ENCODE measurements around the gene CNTNAP2. TPM values are rescaled to one million over a fixed set of nuclear protein-coding genes. Genes with fewer than 3 reads are reported as not detected.

Gene CNTNAP2
- polyA plus RNA-seq, 5 donors: 30.4 to 44.2 (median 39.8) TPM

GRCh38 chr7:147833970-147834369, 1717.4 kb downstream of the CNTNAP2 start:
- no peak for DNase-seq

DNA sequence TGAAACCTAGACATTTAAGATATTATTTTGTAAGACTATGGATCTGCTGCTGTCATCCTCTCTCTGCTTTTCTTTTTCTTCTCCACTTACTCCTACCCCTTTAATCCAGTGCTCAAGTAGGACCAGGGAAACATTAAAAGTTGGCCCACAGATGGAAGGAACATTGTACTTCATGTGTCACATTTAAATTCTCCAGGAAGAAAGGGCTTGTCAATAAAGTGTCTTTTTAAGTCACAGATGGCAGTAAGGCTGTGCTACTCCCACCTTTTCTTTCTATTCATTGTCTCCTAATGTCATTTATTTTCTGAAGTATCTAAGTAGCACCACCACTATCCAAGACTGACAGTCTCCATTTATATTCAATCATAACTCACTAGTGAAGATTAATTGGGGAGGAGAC, 1736.2 kb downstream of the CNTNAP2 start:
- no peak for DNase-seq

GRCh38 chr7:147857152-147858140, 1740.8 kb downstream of the CNTNAP2 start:
- no peak for DNase-seq

DNA sequence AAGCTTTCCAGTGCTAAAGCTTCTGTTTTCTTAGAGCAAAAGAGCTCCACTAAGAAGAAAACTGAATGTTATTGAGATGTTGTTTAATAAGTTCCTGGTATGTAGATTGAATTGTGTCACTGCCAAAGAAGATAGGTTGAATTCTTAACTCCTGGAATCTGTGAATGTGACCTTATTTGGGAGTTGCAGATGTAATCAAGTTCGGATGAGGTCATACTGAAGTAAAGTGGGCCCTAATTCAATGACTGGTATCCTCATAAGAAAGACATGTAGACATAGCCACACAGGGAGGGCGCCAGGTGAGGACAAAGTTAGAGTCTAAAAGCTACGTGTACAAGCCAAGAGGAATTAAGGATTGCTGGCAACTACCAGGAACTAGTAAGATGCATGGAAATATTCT, 1741.8 kb downstream of the CNTNAP2 start:
- DNase-seq: no peak

GRCh38 chr7:147859033-147859432, 1742.4 kb downstream of the CNTNAP2 start:
- no peak for DNase-seq

DNA sequence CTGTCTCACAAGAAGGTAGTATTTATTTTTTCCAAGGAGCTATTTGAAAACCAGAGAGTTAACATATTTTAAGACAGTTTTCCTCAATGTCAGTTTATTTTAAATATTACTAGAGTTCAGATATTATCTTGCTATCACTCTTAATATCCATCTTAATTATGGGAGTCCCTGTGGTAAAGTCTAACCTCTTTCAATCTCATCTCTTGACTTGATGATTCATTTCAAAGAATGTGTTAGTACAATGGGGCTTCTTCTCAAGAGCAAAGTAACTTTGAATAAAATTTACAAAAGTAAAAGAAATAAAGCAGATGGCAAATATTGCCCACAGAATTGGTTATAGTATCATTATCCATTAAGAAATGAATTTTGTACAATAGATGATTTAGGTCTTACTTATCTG, 1742.9 kb downstream of the CNTNAP2 start:
- no peak for DNase-seq

GRCh38 chr7:147861058-147861716, 1744.6 kb downstream of the CNTNAP2 start:
- DNase-seq: no peak

DNA sequence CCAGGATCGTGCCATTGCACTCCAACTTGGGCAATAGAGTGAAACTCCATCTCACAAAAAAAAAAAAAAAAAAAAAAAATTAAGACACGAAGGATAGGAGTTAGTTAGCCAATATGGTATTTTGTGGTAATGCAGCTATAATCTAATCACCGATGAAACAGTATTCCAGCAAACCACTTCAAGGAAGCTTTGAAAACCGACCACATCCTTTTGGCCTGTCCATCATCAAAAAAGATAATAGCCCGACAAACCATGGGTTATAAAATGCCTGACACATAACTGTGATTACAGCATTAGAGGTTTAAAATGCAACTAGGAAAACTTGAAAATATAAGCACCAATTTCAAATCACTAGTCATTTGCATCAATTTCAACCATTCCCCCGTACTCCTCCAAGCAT, 1745.3 kb downstream of the CNTNAP2 start:
- no peak for DNase-seq

- no peak for DNase-seq
These were observed 1752.9 kb downstream of the CNTNAP2 start for GRCh38 chr7:147869456-147869855.

- peak; percentile 31 to 32 for DNase-seq
These were observed 1762.5 kb downstream of the CNTNAP2 start for GRCh38 chr7:147878912-147879661.

DNA sequence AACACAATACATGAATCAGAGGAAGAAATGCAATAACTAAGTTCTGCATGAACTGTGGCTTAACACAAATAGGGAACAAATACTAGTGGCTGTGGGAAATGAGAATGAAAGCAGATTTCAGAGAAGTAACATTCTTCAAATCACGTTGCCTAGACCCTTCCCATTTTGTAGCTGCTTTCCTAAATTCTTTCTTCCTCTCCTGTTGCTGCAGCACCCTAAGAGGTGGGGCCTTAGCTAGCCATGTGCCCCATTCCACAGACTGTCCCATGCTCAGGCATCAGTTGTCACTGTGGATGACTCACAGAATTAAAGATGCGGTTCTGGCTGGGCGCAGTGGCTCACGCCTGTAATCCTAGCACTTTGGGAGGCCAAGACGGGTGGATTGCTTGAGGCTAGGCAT, 1769.3 kb downstream of the CNTNAP2 start:
- DNase-seq: no peak

GRCh38 chr7:147894271-147894670, 1777.7 kb downstream of the CNTNAP2 start:
- no peak for DNase-seq

GRCh38 chr7:147896121-147896520, 1779.5 kb downstream of the CNTNAP2 start:
- DNase-seq: no peak

GRCh38 chr7:147903536-147904218, 1787.1 kb downstream of the CNTNAP2 start:
- DNase-seq: no peak

DNA sequence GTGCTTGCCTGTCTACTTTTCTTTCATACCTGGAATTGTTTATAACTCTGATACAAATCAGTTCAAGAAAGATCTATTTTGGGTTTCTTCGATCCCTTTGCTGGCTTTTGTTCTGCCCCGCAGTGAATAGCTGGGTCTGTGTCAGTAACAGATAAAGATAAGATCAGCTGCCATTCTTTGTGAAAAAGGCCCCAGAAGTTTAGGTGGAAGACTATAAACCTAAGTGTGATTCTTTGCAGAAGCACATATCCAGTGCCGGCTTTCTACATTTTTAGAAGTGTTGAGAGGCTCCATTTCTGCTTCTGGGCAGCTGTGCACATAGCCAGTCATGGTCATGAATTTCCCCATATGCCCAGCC, 1787.6 kb downstream of the CNTNAP2 start:
- DNase-seq: no peak

DNA sequence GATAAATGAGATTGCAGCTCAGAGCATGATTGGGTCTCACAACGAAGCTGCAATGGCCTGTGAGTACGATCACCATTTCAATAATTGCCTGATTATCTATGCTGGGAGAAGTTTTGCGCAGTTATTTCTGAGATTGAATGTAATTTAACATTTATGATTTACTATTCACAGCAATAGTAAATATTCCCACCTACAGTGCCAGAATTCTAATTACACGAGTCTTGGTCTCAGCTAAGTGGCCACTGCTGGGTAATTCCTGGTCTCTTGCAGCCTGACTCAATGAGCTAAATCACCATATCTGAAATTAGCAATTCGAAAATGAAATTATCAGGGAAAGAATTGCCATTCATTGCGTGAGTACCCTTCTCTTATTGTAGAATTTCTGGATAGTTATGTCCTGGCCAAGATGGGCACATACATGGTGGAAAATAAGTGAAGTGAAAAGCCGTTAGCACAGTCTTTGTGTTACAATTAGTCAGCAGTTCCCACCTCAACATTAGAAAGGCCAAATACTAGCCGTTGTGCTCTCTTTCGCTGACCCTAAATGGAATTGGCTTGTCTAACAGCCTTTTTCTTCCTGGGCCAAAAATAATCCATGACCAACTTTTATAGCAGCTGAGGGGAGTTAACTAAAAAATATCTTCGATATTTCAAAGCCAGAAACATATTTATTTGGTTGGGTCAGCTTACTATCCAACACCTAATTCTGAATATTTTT, 1793.0 kb downstream of the CNTNAP2 start:
- DNase-seq: no peak

DNA sequence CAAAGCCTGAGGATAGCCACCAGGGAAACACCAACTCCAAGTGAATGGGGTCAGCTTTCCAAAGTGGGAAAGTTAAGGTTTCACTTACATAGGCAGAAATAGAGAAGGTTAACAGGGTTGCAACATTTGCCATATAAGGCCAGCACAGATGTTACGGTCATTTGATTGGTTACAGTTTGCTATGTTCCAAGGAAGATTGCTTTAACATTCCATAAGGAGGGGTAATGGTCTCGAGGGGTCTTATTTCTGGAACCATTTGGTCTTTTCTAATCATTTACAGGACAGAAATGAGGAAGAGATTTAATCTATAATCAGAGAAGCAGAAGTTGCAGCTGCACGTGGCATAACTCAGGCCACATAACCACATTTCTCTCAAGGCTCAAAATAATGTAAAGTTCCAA, 1794.6 kb downstream of the CNTNAP2 start:
- DNase-seq: peak; percentile 12 to 23

DNA sequence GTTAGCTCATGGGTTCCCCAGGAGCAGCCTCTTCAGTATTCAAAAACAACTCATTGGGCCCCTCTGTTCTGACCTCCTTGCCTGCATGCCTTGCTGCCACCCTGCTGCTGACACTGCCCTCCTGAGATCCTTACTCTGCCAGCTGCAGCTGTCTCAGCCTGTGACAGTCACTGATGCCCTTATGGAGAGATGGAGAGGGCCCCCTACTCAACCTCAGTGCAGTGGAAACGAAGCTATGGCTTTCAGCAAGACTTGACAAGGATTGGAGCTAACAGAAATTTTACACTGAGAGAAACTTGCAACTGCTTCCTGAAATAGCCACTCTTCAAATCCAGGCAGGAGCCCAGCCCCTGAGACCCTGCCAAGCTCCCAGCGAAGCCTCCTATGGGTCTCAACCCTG, 1795.7 kb downstream of the CNTNAP2 start:
- no peak for DNase-seq

- DNase-seq: no peak
These were observed 1796.5 kb downstream of the CNTNAP2 start for GRCh38 chr7:147912946-147913638.

DNA sequence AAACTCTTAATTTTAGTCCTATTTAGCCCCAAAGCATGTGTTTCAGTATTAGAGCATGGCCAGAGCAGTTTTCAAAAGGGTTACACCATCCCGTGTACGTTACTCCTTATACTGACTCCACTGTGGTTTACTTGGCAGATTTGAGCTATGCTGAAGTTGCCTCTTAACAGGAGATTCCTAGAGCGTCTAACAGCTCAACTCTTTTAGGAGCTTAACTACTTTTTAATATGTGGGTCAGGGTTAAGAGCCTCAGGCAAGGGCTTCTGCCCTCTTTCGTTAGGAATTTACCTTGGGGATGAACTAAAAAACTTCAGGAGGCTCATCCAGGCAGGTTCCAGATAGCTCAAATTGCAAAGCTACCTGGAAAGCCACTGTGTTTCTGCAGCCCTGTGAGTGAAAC, 1799.2 kb downstream of the CNTNAP2 start:
- DNase-seq: no peak

Data from right lung (tissue), 5 donors.